T-helper 22 cell (primary cell): ENCODE measurements around the gene MYH4.

Experiments used
- DNase-seq: peaks from one replicate; pipeline ENCODE4 v3.0.0-alpha.2; 2020; ENCODE audit warnings: low read depth

MYH4 gene

GRCh38 chr17:10469459-10469858, at the start of gene MYH4:
MYH4 (minus strand) TSS chr17:10469559; CDS start chr17:10466745, 2,814 bp downstream.
- no peak for DNase-seq

GRCh38 chr17:10518271-10519037, 49.1 kb upstream of the MYH4 start, which contains the start of gene MYH1:
MYH1 (minus strand) TSS chr17:10518542; CDS start chr17:10516642, 1,900 bp downstream.
- no peak for DNase-seq

- DNase-seq, result no peak
Measured at GRCh38 chr17:10516638-10517037, 47.3 kb upstream of the MYH4 start.

GRCh38 chr17:10516065-10516464, 46.7 kb upstream of the MYH4 start:
- no peak for DNase-seq

GRCh38 chr17:10513299-10514067, 44.1 kb upstream of the MYH4 start:
- DNase-seq, result no peak

GRCh38 chr17:10512856-10513255, 43.5 kb upstream of the MYH4 start:
- DNase-seq, result no peak

GRCh38 chr17:10499950-10500349, 30.6 kb upstream of the MYH4 start:
- no peak for DNase-seq

- DNase-seq, result no peak
Measured at GRCh38 chr17:10492004-10492403, 22.6 kb upstream of the MYH4 start.

GRCh38 chr17:10482252-10482651, 12.9 kb upstream of the MYH4 start:
- no peak for DNase-seq

GRCh38 chr17:10477701-10478100, 8.3 kb upstream of the MYH4 start:
- DNase-seq, result no peak

- DNase-seq, result no peak
Measured at GRCh38 chr17:10474536-10474935, 5.2 kb upstream of the MYH4 start.

GRCh38 chr17:10471858-10472257, 2.5 kb upstream of the MYH4 start:
- no peak for DNase-seq

GRCh38 chr17:10463402-10463801, 6.0 kb downstream of the MYH4 start:
- no peak for DNase-seq

- DNase-seq, result no peak
Measured at GRCh38 chr17:10460062-10460461, 9.3 kb downstream of the MYH4 start.

- DNase-seq, result no peak
Measured at GRCh38 chr17:10458701-10459100, 10.7 kb downstream of the MYH4 start.

GRCh38 chr17:10457952-10458351, 11.4 kb downstream of the MYH4 start:
- no peak for DNase-seq

GRCh38 chr17:10447026-10447931, 22.1 kb downstream of the MYH4 start:
- no peak for DNase-seq

- no peak for DNase-seq
Measured at GRCh38 chr17:10439816-10440215, 29.5 kb downstream of the MYH4 start.

- DNase-seq, result no peak
Measured at GRCh38 chr17:10435096-10435495, 34.3 kb downstream of the MYH4 start.

GRCh38 chr17:10429421-10430045, 39.8 kb downstream of the MYH4 start:
- DNase-seq, result no peak

GRCh38 chr17:10428781-10429180, 40.6 kb downstream of the MYH4 start:
- DNase-seq, result no peak
